AG10803 (cell line): Measurements from ENCODE around the gene SLC26A5.

Experiments
- DNase-seq: peaks from one replicate; pipeline ENCODE4 v3.0.0; 2010; ENCODE audit warnings: low read depth
- H3K4me3 ChIP-seq: 2 replicates; pipeline ENCODE4 v1.5.1; 2011; ENCODE audit warnings: mild to moderate bottlenecking, low read length, control low read depth
- TF ChIP-seq, protein P1 (sequence below): conservative IDR thresholded peaks from 2 replicates; pipeline ENCODE4 v1.5.1; 2011; ENCODE audit warnings: mild to moderate bottlenecking, low read length, control low read depth, inconsistent platforms

The SLC26A5 gene

DNA sequence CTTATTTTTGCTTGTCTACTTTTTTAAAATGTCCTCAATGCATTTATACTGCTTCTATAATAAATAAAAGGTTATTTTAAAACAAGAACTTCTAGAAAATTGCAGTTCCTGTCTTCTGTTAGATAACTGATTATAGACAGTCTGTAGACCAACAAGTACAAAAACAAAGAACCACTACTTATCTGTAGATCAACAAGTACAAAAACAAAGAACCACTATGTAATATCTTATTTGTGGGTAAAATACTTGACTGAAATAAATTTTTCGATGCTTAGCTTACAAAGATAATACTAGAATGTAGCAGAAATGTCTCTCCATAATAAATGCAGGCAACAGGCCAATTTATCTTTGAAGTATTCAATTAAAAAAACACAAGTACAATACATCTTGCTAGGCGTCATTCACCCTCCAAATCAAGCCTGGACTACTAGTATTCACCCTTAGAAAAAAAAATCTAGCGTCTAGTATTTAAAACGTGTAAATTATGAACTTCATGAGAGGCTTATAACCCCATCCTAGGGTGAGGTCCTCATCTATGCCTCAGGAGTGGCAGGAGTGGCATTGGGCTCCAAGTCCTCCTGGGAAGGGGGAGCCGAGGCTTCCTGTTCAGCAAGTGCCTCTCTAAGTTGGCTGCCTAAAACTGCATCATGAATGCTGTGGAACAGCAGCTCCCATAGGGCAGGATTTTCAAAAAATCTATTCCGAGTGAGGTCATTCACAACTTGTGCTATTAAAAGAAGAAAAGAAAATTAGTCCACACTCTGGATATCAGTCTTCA lies 72.0 kb downstream of the SLC26A5 start:
- TF ChIP-seq, protein P1, sequence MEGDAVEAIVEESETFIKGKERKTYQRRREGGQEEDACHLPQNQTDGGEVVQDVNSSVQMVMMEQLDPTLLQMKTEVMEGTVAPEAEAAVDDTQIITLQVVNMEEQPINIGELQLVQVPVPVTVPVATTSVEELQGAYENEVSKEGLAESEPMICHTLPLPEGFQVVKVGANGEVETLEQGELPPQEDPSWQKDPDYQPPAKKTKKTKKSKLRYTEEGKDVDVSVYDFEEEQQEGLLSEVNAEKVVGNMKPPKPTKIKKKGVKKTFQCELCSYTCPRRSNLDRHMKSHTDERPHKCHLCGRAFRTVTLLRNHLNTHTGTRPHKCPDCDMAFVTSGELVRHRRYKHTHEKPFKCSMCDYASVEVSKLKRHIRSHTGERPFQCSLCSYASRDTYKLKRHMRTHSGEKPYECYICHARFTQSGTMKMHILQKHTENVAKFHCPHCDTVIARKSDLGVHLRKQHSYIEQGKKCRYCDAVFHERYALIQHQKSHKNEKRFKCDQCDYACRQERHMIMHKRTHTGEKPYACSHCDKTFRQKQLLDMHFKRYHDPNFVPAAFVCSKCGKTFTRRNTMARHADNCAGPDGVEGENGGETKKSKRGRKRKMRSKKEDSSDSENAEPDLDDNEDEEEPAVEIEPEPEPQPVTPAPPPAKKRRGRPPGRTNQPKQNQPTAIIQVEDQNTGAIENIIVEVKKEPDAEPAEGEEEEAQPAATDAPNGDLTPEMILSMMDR: no peak
- H3K4me3 ChIP-seq: no peak overlapping the region
- no peak for DNase-seq

DNA sequence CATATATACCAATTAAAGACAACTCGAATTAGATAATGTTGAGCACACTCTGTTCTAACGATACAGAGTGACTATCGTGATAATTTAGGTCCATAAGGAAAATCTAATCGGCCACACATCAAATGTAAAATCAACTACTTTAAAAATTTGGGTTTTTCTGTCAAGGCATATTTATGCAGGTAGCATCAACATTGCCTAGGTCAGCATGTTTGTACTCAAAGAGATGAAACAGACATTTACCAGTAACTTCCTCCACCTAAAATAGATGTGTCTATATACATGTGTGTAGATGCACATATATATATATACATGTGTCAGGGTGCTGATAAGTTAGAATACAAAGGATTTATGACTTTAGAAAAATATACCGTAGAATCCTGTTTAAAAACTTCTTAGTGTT lies 76.6 kb downstream of the SLC26A5 start:
- H3K4me3 ChIP-seq: no peak overlapping the region
- DNase-seq: no peak
- TF ChIP-seq, protein P1: no peak

DNA sequence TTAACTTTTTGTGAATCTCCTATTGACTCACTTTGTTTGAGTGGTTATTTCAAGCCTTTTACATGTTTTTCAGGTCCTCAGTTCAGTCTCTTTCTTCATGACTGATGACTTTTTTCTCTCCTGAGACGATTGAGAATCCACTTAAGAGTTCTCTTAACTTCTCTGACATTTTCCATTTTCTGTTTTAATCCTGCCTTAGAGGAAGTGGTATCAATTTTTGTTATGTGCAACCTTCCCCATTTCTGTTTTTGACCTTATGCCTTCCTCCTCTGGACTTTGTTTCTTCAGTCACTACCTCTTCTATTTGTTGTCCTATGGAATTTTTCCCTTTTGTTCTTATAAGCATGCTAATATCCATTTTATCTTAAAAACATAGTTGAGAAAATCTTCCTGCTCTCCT lies 96.2 kb downstream of the SLC26A5 start:
- DNase-seq: no peak
- no peak overlapping the region for H3K4me3 ChIP-seq
- TF ChIP-seq, protein P1: no peak

DNA sequence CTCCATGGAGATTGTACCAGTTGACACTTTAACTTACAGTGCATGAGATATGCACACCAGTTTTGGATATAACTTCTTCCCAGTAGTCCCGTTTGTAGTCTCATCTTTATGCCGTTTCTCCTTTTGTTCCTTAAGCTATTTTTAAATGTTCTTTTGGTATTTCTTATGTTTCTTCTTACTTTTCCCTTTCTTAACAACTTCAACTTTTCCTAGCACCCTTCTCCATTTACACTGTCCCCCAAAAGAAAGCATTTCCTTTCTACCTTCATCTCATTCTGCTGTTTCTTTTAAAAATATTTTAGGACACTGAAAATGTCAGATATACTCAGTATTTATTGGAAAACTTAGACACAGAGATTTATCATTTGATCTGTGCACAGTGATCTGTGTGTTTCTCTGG lies 97.0 kb downstream of the SLC26A5 start:
- peak overlapping the region; percentile 95 for H3K4me3 ChIP-seq
- TF ChIP-seq, protein P1: no peak
- no peak for DNase-seq

DNA sequence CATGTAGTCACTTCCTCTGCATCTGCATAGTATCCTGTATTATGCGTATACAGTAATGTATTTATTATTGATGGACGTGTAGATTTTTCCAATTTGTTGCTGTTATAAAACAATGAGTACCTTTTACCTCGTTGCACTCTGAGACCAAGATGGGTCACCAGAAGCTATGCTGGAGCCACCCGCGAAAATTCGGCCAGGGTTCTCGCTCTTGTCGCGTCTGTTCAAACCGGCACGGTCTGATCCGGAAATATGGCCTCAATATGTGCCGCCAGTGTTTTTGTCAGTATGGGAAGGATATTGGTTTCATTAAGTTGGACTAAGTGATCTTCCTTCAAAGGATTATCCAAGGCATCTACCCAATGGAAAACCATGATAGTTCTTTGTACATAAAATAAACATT lies 97.6 kb downstream of the SLC26A5 start:
- DNase-seq: no peak
- TF ChIP-seq, protein P1: no peak
- H3K4me3 ChIP-seq: peak overlapping the region; percentile 95

DNA sequence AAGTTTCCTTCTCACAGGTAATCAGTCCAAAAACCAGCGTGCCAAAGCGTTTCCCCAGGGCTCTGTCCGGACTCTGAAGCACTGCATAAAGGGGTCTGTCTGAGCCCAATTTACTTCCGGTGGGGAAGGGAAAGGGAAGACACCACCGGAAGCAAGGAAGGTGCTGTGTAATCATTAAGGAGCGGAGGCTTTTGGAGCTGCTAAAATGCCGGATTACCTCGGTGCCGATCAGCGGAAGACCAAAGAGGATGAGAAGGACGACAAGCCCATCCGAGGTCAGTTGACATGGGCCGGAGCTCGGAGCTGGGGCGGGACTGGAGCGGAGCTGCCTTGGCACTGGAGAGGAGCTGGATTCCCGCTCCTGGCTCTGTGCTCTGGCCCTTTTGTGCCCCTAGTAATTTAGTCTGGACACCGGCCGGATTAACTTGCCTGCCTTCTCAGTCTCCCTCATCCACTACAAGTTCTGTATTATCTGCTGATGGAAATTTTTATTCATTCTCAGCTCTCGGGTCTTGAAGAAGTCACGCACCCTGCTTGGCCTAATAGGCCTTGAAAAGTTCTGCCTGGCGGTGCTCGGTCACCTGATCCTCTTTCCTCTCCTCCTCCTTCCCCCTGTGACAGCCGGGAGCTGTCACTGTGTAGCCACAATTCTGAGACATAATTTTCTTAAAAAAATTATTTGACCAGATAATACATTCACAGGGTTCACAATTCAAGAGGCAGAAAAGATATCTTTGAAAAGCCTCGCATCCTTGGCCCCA lies 98.3 kb downstream of the SLC26A5 start, which contains the start of gene PSMC2:
Gene PSMC2, plus strand, starts transcription at position 137 of the 761 bp plus-strand sequence. Its CDS starts 69 bp downstream, at position 206.
- peak within 1 kb of the TSS; percentile 95 for H3K4me3 ChIP-seq
- DNase-seq: peak; percentile 93
- TF ChIP-seq, protein P1: no peak

DNA sequence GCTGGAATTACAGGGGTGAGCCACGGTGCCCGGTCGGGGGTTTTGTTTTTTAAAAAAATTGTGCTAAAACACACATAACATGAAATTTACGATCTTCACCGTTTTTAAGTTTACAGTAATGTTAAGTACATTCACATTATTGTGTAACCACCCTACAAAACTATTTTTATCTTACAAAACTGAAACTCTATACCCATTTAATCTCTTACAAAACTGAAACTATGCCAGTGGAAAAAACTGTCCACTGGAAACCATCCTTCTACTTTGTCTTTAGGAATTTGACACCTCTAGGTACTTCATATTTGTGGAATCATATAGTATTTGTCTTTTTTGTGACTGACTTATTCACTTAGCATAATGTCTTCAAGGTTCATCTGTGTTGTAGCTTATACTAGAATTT lies 99.6 kb downstream of the SLC26A5 start:
- TF ChIP-seq, protein P1: no peak
- H3K4me3 ChIP-seq: no peak overlapping the region
- DNase-seq: no peak
